Measurements from ENCODE around the gene UMAD1. TPM values are rescaled to one million over a fixed set of nuclear protein-coding genes. Genes with fewer than 3 reads are reported as not detected.

UMAD1 gene
- total RNA-seq, 1 donor from 2014 or later, result 16.4 TPM

DNA sequence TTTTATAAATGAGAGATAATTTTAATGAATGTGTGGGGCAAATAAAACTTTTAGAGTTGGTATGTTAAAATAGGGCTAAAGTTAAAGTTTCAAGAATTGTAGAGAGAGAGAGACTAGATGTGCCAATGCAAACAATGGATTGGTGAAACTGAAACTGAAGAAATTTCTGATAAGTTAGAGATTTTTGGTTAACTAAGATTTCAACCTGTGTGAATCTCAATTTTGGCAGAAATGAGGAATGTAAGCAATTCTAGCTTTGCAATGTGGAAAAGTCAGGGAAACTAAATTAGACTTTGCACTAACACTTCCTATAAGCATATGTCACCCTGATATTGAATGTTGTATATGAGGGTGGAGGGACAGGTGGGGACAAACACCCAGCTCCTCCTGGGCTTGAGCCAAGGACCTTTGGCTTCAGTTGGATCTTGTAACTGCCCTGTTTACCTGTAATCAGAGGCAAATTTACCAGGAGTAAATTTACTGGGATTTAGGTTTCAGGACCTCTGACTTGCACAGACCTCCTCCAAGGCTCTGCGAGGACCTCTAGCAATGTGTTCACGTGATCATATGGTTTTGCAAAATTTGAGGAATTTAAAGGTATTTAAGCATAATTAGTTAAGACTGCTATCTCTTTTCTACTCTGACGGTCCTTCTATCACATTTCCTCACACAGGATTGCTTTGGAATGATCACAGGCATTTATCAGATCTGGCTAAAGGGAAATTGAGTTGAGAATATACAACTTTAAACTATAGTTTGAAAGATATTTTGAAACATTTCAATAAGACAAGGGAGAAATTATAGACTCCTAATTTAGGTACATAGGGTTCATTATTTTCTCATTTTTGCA lies 110.9 kb downstream of the UMAD1 start:
- TF ChIP-seq, protein P1, sequence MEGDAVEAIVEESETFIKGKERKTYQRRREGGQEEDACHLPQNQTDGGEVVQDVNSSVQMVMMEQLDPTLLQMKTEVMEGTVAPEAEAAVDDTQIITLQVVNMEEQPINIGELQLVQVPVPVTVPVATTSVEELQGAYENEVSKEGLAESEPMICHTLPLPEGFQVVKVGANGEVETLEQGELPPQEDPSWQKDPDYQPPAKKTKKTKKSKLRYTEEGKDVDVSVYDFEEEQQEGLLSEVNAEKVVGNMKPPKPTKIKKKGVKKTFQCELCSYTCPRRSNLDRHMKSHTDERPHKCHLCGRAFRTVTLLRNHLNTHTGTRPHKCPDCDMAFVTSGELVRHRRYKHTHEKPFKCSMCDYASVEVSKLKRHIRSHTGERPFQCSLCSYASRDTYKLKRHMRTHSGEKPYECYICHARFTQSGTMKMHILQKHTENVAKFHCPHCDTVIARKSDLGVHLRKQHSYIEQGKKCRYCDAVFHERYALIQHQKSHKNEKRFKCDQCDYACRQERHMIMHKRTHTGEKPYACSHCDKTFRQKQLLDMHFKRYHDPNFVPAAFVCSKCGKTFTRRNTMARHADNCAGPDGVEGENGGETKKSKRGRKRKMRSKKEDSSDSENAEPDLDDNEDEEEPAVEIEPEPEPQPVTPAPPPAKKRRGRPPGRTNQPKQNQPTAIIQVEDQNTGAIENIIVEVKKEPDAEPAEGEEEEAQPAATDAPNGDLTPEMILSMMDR (IDR thresholded peaks at IDR 0.05; ENCODE audit: borderline replicate concordance), result no peak
- Histone ChIP-seq H3K4me3 (no peak overlapping the region), H3K27ac (replicated peaks) (no peak overlapping the region), H3K4me1 (peaks cover 17% of the 10 kb centered on the region), H3K36me3 (no peaks in the 10 kb centered on the region), H3K27me3 (ENCODE audit: low read depth) (no peaks in the 10 kb centered on the region), H3K9me3 (replicated peaks) (no peaks in the 10 kb centered on the region)
- DNase-seq, result no peak
- intact Hi-C loops (cut with micrococcal nuclease), result no loop called here

- TF ChIP-seq, protein P1 (IDR thresholded peaks at IDR 0.05; ENCODE audit: borderline replicate concordance), result no peak
- H3K4me1 ChIP-seq, result peaks cover 9% of the 10 kb centered on the region
- H3K27ac ChIP-seq (replicated peaks), result no peak overlapping the region
- DNase-seq, result no peak
- H3K27me3 ChIP-seq (ENCODE audit: low read depth), result no peaks in the 10 kb centered on the region
- H3K36me3 ChIP-seq, result no peaks in the 10 kb centered on the region
- no peak overlapping the region for H3K4me3 ChIP-seq
- no peaks in the 10 kb centered on the region for H3K9me3 ChIP-seq (replicated peaks)
- intact Hi-C loops (cut with micrococcal nuclease), result no loop called here
Measured at GRCh38 chr7:7756577-7756976, 116.0 kb downstream of the UMAD1 start.

DNA sequence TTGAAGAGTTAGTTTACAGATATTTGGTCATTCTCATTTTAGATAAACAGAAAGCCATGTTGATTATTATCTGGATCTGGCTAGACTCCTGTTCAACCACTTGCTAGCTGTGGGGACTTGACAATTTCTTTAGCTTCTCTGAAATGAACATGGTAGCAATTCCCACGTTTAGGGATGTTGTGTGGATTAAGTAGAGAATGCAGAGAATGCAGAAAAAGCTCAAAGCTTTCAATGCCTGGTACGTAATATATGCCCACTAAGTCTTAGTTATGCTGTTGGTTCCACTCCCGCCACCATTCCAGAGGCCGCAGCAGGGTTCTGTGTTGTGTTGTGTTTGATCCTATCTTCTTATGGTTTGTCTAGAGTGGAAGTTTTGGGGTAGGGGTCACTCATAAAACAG lies 117.0 kb downstream of the UMAD1 start:
- H3K4me3 ChIP-seq, result no peak overlapping the region
- intact Hi-C loops (cut with micrococcal nuclease), result no loop called here
- TF ChIP-seq, protein P1 (IDR thresholded peaks at IDR 0.05; ENCODE audit: borderline replicate concordance), result no peak
- no peak for DNase-seq
- H3K9me3 ChIP-seq (replicated peaks), result no peaks in the 10 kb centered on the region
- H3K27me3 ChIP-seq (ENCODE audit: low read depth), result no peaks in the 10 kb centered on the region
- no peak overlapping the region for H3K27ac ChIP-seq (replicated peaks)
- peaks cover 10% of the 10 kb centered on the region for H3K4me1 ChIP-seq
- H3K36me3 ChIP-seq, result no peaks in the 10 kb centered on the region

DNA sequence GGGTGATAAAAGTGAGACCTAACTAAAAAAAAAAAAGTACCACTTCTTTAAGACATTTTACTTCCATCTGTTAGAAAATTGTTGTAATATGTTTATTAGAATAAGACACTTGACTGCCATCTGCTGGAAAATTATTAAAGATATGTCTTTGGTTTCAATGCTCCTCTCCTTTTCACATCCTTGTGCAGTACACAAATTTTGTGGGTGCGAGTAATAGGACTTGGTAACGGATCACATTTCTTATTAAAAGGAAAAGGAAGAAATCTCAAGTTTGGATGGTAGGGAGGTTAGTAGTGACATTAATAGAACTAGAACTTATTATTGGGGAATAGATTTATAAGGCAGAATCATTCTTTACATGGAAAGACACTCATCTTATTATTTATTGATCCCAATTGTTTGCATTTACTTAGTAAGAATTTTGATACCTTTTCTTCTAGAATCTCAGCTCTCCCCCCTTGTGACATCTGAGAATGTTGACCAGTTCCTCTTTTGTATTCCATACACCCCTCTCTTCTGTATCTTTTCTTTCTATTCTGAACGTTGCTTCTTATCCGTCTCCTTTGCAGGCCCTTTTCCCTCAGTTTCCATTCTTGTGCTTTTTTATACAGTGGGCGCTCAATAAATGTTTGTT lies 120.9 kb downstream of the UMAD1 start:
- Histone ChIP-seq H3K4me3 (peak overlapping the region; percentile 62), H3K27me3 (ENCODE audit: low read depth) (no peaks in the 10 kb centered on the region), H3K4me1 (peaks cover 17% of the 10 kb centered on the region), H3K36me3 (no peaks in the 10 kb centered on the region), H3K9me3 (replicated peaks) (no peaks in the 10 kb centered on the region), H3K27ac (replicated peaks) (peak overlapping the region; percentile 76)
- intact Hi-C loops (cut with micrococcal nuclease), result loop anchor here (2.0 kb wide), 1 partner anchor 81 kb away; no protein-coding TSS in a partner anchor
- TF ChIP-seq, protein P1 (IDR thresholded peaks at IDR 0.05; ENCODE audit: borderline replicate concordance), result peak; percentile 73
- DNase-seq, result no peak

DNA sequence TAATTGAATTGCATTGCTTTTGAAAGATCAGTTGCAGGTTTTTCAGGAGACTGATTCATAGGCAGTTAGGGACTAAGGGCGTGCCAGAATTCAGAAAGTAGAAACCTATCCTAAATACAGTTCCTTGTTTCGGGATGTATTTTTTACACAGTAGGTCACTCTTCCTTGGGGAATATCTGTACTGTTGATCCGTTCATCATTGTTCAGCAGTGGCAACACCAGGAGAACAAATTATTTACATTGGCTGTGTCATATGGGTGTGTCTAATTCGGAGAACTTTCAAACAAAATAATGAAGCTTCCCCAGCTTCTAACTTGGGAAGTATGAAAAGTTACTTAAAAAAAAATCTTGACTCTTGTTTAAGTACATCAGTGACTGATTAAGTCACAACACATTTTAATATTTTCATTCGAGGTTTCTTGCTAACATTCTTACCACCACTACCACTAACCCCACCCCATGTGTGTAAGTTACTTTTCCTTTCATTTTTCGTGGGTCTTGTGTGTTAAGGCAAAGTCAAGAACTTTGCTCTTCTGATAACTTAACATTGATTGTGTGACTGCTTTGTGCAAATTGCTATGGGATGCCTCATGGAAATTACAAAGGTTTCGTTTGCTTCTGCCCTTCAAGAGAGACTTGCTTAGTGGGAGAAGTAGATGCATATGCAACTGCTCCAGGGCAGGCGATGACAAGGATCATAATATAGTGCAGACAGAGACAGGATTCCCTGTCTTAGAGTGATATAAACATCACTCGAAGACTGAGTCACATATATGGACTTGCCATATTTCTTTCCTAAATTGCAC lies 121.6 kb downstream of the UMAD1 start:
- intact Hi-C loops (cut with micrococcal nuclease), result loop anchor here (2.0 kb wide), 1 partner anchor 81 kb away; no protein-coding TSS in a partner anchor
- Histone ChIP-seq H3K27ac (replicated peaks) (peak overlapping the region; percentile 76), H3K4me3 (peak overlapping the region; percentile 62), H3K27me3 (ENCODE audit: low read depth) (no peaks in the 10 kb centered on the region), H3K4me1 (peaks cover 17% of the 10 kb centered on the region), H3K36me3 (no peaks in the 10 kb centered on the region), H3K9me3 (replicated peaks) (no peaks in the 10 kb centered on the region)
- no peak for DNase-seq
- TF ChIP-seq, protein P1 (IDR thresholded peaks at IDR 0.05; ENCODE audit: borderline replicate concordance), result no peak
